Activated CD4-positive, CD25-positive, alpha-beta regulatory T cell treated with anti-CD3 and anti-CD28 coated beads, Interleukin-2, amount 50 U/mL, for 16 hours (primary cell): ENCODE data around the gene ACSL4.
"Not testable (repeated sequence)": the region's sequence is repeated elsewhere in the genome, so short reads cannot be mapped to it uniquely, and the experiment has no call there.

Experiments
- DNase-seq: peaks from one replicate; pipeline ENCODE4 v3.0.0-alpha.2; 2020; ENCODE audit warnings: low read depth, low spot score

ACSL4 gene

DNA sequence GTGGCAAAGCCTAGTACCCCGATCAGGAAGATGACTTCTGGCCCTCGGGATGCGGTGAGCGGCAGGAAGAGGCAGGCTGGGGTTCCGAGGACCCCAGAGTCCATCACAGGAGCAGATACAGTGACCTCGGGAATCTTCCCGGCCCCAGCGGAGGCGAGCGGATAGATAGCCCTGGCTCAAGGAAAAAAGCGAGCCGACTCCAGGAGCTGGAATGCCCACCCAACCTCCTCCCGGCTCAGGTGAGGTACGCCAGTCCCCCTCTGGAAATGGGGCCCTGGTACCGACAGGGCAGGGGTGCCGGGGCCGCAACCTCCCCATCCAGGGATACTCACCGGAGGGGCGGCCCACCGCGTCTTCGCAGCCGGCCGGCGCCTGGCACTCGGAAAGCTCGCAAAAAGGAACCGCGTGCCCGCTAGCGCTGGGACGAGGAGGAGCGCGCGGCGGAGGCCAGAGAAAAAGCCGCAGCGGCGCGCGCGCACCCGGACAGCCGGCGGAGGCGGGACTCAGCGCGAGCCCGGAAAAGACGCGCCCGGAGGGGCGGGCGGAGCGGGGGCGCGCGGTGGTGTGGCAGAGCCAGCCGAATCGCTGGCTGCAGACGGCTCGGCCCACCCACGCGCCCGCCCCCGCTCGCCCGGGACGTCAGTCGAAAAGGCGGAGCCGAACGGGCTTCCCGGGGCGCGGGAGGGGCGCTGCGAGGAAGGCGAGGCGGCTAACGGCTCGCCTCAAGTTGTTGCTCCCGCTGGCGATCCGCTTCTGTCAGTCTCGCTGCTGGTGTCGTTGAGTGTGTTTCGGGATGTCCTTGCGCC is at the start of gene ACSL4:
Gene ACSL4 (minus strand): TSS at position 451 of the 806 bp plus-strand sequence. CDS start 49,894 bp downstream, outside the sequence.
- peak; percentile 64 for DNase-seq

DNA sequence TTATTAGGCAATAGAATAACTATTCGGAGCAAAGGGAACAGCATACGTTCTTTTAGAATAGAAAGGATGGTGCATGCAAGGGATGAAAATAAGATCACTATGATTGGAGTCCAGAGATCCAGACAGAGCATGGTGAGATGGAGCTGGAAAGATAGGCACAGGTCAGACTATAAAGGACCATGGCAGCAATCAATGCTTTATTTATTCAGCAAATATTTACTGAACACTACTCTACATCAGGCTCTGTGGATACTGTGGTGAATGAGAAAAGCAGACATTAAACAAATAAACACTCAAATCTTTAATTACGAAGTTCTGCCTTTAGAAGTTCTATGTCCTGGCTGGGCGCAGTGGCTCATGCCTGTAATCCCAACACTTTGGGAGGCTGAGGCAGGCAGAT is 44.7 kb upstream of the ACSL4 start:
- no peak for DNase-seq

DNA sequence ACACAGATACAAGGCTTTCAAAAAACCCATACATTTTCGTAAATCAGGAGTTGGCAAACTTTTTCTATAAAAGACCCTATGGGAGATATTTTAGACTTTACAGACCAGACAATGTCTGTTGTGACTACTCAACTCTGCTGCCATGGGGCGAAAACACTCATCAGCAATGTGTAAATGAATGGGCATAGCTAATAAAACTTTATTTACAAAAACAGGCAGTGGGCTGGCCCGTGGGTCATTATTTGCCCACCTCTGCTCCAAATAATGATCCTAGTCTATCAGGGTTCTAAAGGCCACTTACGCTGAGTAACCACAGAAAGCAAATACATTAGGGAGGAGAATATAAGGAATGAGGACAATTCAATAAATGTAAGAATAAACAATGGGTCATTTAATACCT is 43.9 kb upstream of the ACSL4 start:
- no peak for DNase-seq

GRCh38 chrX:109776432-109776831 is 43.4 kb upstream of the ACSL4 start:
- no peak for DNase-seq

DNA sequence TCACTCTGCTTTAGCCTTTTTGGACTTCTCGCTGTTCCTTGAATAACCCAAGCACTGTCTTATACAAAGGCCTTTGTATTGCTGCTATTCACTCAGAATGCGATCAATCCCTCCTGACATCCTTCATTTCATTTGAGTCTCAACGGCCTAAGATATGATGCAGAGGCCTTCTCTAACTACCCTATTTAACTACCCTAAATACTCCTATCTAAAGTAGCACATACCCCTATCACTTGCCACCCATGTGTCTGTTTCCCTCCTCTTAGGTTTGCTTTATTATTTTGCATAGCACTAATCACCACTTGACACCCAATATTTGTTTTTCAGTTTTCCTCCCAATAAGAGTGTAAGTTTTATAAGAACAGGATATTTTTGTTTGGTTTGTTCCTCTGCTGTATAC is 42.3 kb upstream of the ACSL4 start:
- DNase-seq: no peak

DNA sequence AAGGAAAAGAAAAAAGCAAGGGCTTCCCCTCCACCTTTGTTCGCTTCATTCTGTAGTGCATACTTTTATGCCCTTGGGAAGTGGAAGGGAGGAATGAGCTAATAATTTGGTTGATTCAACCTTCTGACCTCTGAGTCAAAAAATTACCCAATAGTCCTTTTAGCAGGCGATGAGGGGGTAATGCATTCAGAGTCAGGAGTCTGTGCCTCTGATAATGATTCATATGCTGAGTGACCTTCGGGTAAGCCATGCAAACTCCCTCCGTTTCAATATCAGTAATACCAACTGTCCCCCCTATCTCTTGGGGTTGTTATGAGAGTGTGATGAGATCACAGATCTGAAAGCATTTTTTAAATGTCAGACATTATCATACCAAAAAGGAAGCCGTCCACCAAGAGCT is 41.6 kb upstream of the ACSL4 start:
- DNase-seq: no peak

GRCh38 chrX:109774136-109774535 is 41.1 kb upstream of the ACSL4 start:
- no peak for DNase-seq

- no peak for DNase-seq
These were observed 40.3 kb upstream of the ACSL4 start for GRCh38 chrX:109773374-109773773.

GRCh38 chrX:109770780-109771179 is 37.7 kb upstream of the ACSL4 start:
- DNase-seq: no peak

DNA sequence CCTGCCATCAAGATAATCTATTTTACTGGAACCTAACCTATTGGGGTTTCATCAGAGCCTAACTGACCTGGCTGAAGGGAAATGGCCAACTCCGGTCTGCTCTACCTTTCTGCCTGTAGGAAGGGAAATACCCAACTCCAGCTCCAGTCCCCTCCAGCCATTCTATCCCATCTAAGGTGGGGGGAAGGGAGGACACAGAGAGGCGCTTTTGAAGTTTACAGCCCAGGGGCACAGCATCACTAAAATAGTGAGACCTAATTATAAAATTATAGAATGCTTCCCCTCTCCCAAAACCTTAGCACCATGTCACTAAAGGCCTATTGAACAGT is 27.8 kb upstream of the ACSL4 start:
- no peak for DNase-seq

GRCh38 chrX:109760209-109760921 is 27.3 kb upstream of the ACSL4 start:
- no peak for DNase-seq

DNA sequence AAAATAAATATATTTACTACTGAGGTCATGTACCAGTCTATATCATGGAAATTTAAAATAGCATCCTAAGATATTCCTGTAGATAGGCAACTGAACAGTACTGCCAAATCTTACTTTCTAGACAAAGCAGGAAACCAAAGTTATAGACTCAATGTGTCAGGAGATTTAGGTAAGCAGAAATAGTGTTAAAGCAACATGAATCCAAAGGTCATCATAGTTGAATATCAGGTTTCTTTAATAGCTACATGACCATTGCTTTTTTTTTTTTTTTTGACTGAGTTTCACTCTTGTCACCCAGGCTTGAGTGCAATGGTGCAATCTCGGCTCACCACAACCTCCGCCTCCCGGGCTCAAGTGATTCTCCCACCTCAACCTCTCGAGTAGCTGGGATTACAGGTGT is 20.2 kb upstream of the ACSL4 start:
- no peak for DNase-seq

GRCh38 chrX:109751698-109752097 is 18.6 kb upstream of the ACSL4 start:
- DNase-seq: no peak

- DNase-seq: no peak
These were observed 16.1 kb upstream of the ACSL4 start for GRCh38 chrX:109749207-109749606.

- DNase-seq: no peak
These were observed 14.6 kb upstream of the ACSL4 start for GRCh38 chrX:109747681-109748080.

DNA sequence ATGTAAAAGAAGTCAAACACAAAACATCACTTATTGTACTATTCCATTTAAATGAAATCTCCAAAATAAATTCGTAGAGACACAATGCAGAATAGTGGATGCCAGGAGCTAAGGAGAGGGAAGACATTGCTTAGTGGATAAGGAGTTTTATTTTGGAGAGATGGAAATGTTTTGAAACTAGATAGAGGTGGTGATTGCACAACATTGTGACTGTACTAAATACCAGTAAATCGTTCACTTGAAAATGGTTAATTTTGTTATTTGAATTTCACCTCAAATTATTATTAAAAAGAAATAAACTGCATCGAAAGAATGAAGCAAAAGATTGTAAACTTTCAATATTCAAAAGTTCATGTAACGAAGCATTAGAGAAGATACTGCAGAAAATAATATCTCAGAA is 9.7 kb upstream of the ACSL4 start:
- DNase-seq: no peak

GRCh38 chrX:109740896-109741295 is 7.8 kb upstream of the ACSL4 start:
- not testable (repeated sequence) for DNase-seq

DNA sequence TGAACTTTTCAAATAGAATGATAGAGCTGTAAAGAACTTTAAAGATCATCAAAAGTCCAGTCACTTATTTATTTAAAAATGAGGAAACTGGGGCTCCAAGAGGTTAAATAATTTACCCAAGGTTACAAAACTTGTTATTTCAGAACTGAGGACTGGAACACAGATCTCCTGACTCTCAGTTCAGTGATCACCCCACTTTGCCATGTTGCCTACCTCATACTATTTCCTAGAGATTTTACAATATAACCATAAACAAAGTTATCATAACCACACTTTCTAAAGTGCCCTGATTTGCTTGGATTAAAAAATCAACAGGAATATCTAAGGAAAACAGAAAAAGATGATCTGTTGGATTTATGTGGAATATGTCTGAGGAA is 7.4 kb upstream of the ACSL4 start:
- no peak for DNase-seq

GRCh38 chrX:109739625-109740432 is 6.8 kb upstream of the ACSL4 start:
- DNase-seq: no peak

- no peak for DNase-seq
These were observed 2.2 kb upstream of the ACSL4 start for GRCh38 chrX:109735202-109735744.

- DNase-seq: no peak
These were observed 591 bp upstream of the ACSL4 start for GRCh38 chrX:109733613-109734083.
